AG10803 (cell line): ENCODE measurements around the gene FLRT2.

Source experiments
- DNase-seq: peaks from one replicate; pipeline ENCODE4 v3.0.0; 2010; ENCODE audit warnings: low read depth
- H3K4me3 ChIP-seq: 2 replicates; pipeline ENCODE4 v1.5.1; 2011; ENCODE audit warnings: mild to moderate bottlenecking, low read length, control low read depth
- TF ChIP-seq, protein P1 (sequence below): conservative IDR thresholded peaks from 2 replicates; pipeline ENCODE4 v1.5.1; 2011; ENCODE audit warnings: mild to moderate bottlenecking, low read length, control low read depth, inconsistent platforms

Gene FLRT2, protein sequence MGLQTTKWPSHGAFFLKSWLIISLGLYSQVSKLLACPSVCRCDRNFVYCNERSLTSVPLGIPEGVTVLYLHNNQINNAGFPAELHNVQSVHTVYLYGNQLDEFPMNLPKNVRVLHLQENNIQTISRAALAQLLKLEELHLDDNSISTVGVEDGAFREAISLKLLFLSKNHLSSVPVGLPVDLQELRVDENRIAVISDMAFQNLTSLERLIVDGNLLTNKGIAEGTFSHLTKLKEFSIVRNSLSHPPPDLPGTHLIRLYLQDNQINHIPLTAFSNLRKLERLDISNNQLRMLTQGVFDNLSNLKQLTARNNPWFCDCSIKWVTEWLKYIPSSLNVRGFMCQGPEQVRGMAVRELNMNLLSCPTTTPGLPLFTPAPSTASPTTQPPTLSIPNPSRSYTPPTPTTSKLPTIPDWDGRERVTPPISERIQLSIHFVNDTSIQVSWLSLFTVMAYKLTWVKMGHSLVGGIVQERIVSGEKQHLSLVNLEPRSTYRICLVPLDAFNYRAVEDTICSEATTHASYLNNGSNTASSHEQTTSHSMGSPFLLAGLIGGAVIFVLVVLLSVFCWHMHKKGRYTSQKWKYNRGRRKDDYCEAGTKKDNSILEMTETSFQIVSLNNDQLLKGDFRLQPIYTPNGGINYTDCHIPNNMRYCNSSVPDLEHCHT

DNA sequence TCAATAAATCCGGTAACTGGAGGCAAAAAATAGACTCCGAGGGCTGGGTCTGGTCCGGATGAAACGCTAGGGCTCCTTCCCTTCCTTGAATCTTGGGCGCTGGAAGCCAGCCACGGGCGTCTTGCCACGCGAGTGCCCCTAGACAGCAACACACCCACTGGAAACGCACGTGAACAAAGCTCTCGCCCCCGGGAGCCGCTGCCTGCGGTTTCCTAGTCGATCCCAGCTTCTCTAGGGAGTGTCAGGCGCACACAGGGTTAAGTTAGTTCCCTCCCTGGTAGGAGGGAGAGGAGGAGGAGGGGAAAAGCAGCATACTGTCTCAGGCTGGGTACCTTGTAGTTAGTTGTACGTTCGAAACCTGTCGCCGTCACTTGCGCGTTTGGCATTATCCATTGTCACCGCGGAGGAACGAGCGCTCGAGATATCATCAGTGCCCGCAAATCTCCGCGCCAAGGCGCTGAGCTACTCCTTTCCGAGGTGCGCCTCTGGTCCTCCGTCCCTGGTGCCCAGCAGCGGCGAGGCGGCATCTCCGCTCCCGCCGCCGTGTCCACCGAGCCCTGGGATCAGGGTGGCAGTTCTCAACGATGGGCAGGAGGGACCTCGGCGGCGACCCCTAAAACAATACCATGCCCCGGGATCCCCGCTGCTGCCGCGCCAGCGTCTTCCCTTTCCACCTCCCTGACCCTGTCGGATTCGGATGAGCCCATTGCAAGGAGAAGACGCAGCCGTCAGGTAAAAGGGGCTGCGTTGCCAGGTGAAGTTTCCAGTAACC lies at the start of gene FLRT2:
Gene FLRT2, plus strand, starts transcription at position 342 of the 772 bp plus-strand sequence. CDS start 91,371 bp downstream, outside the sequence.
- TF ChIP-seq, protein P1, sequence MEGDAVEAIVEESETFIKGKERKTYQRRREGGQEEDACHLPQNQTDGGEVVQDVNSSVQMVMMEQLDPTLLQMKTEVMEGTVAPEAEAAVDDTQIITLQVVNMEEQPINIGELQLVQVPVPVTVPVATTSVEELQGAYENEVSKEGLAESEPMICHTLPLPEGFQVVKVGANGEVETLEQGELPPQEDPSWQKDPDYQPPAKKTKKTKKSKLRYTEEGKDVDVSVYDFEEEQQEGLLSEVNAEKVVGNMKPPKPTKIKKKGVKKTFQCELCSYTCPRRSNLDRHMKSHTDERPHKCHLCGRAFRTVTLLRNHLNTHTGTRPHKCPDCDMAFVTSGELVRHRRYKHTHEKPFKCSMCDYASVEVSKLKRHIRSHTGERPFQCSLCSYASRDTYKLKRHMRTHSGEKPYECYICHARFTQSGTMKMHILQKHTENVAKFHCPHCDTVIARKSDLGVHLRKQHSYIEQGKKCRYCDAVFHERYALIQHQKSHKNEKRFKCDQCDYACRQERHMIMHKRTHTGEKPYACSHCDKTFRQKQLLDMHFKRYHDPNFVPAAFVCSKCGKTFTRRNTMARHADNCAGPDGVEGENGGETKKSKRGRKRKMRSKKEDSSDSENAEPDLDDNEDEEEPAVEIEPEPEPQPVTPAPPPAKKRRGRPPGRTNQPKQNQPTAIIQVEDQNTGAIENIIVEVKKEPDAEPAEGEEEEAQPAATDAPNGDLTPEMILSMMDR: no peak
- peak; percentile 80 for DNase-seq
- peak within 1 kb of the TSS; percentile 94 for H3K4me3 ChIP-seq

- no peak overlapping the region for H3K4me3 ChIP-seq
- no peak for DNase-seq
- TF ChIP-seq, protein P1: no peak
Measured at GRCh38 chr14:85481471-85481870, 48.5 kb upstream of the FLRT2 start.

GRCh38 chr14:85482552-85482951 lies 47.4 kb upstream of the FLRT2 start:
- no peak for DNase-seq
- TF ChIP-seq, protein P1: no peak
- no peak overlapping the region for H3K4me3 ChIP-seq

DNA sequence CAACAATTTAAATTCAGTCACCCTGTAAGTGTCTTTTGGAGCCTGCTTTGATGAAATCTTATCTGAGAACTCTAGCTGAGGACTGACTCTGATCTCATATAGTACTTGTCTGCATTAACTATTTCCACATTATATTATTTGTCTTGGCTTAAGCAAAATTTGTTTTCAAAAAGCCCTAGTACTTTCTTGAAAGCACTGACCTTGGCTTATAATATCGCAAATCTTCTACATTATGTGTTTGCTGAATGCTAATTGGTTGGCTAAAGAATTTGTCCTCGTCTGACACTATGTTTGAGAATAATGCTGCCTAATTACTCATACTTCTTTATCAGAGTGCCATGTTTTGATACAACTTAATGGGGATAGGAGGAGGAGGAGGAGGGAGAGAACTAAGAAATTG lies 46.9 kb upstream of the FLRT2 start:
- no peak overlapping the region for H3K4me3 ChIP-seq
- DNase-seq: peak; percentile 18
- TF ChIP-seq, protein P1: no peak

- peak; percentile 7 for DNase-seq
- H3K4me3 ChIP-seq: no peak overlapping the region
- TF ChIP-seq, protein P1: no peak
Measured at GRCh38 chr14:85483652-85484051, 46.3 kb upstream of the FLRT2 start.

- TF ChIP-seq, protein P1: no peak
- no peak overlapping the region for H3K4me3 ChIP-seq
- peak; percentile 95 for DNase-seq
Measured at GRCh38 chr14:85487215-85487614, 42.7 kb upstream of the FLRT2 start.
